Measurements from ENCODE around the gene TIPIN. TPM values are rescaled to one million over a fixed set of nuclear protein-coding genes. Genes with fewer than 3 reads are reported as not detected.

TIPIN gene
- total RNA-seq, 1 experiment from 2014 or later: 22.2 TPM

GRCh38 chr15:66293419-66294156 lies 62.9 kb downstream of the TIPIN start, which contains the start of gene DIS3L (continued):
- TF ChIP-seq ZNF425 (CRISPR knock-in tag; conservative IDR thresholded peaks at IDR 0.05) (no peak), FOXK1 (CRISPR knock-in tag; IDR thresholded peaks at IDR 0.05) (0 out of 2 replicates have a peak, but pooled peaks have one; percentile 43), GTF2I (CRISPR knock-in tag; conservative IDR thresholded peaks at IDR 0.05) (no peak), SOX15 (CRISPR knock-in tag; IDR thresholded peaks at IDR 0.05) (no peak), MYBL2 (CRISPR knock-in tag; IDR thresholded peaks at IDR 0.05) (no peak), SP1 (CRISPR knock-in tag; conservative IDR thresholded peaks at IDR 0.05) (peak; percentile 42; the same call in 1 of the 2 replicates), ZNF416 (CRISPR knock-in tag; IDR thresholded peaks at IDR 0.05) (no peak), ZNF396 (CRISPR knock-in tag; IDR thresholded peaks at IDR 0.05; ENCODE audit: borderline replicate concordance) (no peak), MAX (CRISPR knock-in tag; IDR thresholded peaks at IDR 0.05) (peak; percentile 31; the same call in 1 of the 2 replicates), TP53 (CRISPR knock-in tag; IDR thresholded peaks at IDR 0.05) (peak; percentile 79; the same call in 1 of the 2 replicates), TEAD1 (CRISPR knock-in tag; IDR thresholded peaks at IDR 0.05) (peak; percentile 31), JUN (CRISPR knock-in tag; IDR thresholded peaks at IDR 0.05) (no peak), ZNF317 (CRISPR knock-in tag; IDR thresholded peaks at IDR 0.05; ENCODE audit: borderline replicate concordance, low read depth) (no peak), HMGA2 (CRISPR knock-in tag; IDR thresholded peaks at IDR 0.05) (no peak), NR1H2 (CRISPR knock-in tag; IDR thresholded peaks at IDR 0.05) (no peak), ZNF121 (CRISPR knock-in tag; IDR thresholded peaks at IDR 0.05) (no peak), TEAD4 (CRISPR knock-in tag; IDR thresholded peaks at IDR 0.05) (no peak), ZNF263 (CRISPR knock-in tag; IDR thresholded peaks at IDR 0.05; ENCODE audit: low read depth) (no peak), ZNF219 (CRISPR knock-in tag; IDR thresholded peaks at IDR 0.05; ENCODE audit: borderline replicate concordance) (no peak), ATF1 (CRISPR knock-in tag; IDR thresholded peaks at IDR 0.05) (no peak), KAT7 (CRISPR knock-in tag; IDR thresholded peaks at IDR 0.05; ENCODE audit: borderline replicate concordance) (peak; percentile 87; the same call in 1 of the 2 replicates), NR3C1 (CRISPR knock-in tag; conservative IDR thresholded peaks at IDR 0.05; ENCODE audit: low read depth) (no peak), ELF4 (CRISPR knock-in tag; IDR thresholded peaks at IDR 0.05; ENCODE audit: low read depth) (no peak), CREM (CRISPR knock-in tag; IDR thresholded peaks at IDR 0.05) (no peak; the same call in 1 of the 2 replicates), MXD4 (CRISPR knock-in tag; IDR thresholded peaks at IDR 0.05; ENCODE audit: borderline replicate concordance) (no peak), TCF7 (CRISPR knock-in tag; IDR thresholded peaks at IDR 0.05; ENCODE audit: low read depth) (no peak), ZBTB21 (CRISPR knock-in tag; IDR thresholded peaks at IDR 0.05; ENCODE audit: borderline replicate concordance) (no peak)
- TF ChIP-seq, protein P1, sequence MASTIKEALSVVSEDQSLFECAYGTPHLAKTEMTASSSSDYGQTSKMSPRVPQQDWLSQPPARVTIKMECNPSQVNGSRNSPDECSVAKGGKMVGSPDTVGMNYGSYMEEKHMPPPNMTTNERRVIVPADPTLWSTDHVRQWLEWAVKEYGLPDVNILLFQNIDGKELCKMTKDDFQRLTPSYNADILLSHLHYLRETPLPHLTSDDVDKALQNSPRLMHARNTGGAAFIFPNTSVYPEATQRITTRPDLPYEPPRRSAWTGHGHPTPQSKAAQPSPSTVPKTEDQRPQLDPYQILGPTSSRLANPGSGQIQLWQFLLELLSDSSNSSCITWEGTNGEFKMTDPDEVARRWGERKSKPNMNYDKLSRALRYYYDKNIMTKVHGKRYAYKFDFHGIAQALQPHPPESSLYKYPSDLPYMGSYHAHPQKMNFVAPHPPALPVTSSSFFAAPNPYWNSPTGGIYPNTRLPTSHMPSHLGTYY (CRISPR knock-in tag; IDR thresholded peaks at IDR 0.05): no peak
- TF ChIP-seq, protein P2, sequence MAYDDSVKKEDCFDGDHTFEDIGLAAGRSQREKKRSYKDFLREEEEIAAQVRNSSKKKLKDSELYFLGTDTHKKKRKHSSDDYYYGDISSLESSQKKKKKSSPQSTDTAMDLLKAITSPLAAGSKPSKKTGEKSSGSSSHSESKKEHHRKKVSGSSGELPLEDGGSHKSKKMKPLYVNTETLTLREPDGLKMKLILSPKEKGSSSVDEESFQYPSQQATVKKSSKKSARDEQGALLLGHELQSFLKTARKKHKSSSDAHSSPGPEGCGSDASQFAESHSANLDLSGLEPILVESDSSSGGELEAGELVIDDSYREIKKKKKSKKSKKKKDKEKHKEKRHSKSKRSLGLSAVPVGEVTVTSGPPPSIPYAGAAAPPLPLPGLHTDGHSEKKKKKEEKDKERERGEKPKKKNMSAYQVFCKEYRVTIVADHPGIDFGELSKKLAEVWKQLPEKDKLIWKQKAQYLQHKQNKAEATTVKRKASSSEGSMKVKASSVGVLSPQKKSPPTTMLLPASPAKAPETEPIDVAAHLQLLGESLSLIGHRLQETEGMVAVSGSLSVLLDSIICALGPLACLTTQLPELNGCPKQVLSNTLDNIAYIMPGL (CRISPR knock-in tag; IDR thresholded peaks at IDR 0.05): peak; percentile 73; the same call in 1 of the 2 replicates
- TF ChIP-seq, protein P3, sequence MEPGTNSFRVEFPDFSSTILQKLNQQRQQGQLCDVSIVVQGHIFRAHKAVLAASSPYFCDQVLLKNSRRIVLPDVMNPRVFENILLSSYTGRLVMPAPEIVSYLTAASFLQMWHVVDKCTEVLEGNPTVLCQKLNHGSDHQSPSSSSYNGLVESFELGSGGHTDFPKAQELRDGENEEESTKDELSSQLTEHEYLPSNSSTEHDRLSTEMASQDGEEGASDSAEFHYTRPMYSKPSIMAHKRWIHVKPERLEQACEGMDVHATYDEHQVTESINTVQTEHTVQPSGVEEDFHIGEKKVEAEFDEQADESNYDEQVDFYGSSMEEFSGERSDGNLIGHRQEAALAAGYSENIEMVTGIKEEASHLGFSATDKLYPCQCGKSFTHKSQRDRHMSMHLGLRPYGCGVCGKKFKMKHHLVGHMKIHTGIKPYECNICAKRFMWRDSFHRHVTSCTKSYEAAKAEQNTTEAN (CRISPR knock-in tag; IDR thresholded peaks at IDR 0.05): no peak
- TF ChIP-seq, protein P4, sequence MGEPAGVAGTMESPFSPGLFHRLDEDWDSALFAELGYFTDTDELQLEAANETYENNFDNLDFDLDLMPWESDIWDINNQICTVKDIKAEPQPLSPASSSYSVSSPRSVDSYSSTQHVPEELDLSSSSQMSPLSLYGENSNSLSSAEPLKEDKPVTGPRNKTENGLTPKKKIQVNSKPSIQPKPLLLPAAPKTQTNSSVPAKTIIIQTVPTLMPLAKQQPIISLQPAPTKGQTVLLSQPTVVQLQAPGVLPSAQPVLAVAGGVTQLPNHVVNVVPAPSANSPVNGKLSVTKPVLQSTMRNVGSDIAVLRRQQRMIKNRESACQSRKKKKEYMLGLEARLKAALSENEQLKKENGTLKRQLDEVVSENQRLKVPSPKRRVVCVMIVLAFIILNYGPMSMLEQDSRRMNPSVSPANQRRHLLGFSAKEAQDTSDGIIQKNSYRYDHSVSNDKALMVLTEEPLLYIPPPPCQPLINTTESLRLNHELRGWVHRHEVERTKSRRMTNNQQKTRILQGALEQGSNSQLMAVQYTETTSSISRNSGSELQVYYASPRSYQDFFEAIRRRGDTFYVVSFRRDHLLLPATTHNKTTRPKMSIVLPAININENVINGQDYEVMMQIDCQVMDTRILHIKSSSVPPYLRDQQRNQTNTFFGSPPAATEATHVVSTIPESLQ (CRISPR knock-in tag; IDR thresholded peaks at IDR 0.05): no peak
